Stimulated activated CD4-positive, alpha-beta T cell treated with anti-CD3 and anti-CD28 coated beads, TNF-alpha, amount 100 ng/mL, for 1 hour (primary cell): Measurements from ENCODE around the gene CYP46A1.
"Not testable (repeated sequence)": the region's sequence is repeated elsewhere in the genome, so short reads cannot be mapped to it uniquely, and the experiment has no call there.

ENCODE experiments used
- DNase-seq, 3 donors: peaks; one replicate each; pipeline ENCODE4 v3.0.0-alpha.2; 2020; ENCODE audit warnings: low read depth in 3 of 3, low spot score in 1 of 3

CYP46A1 gene

GRCh38 chr14:99755629-99756603, 71.8 kb downstream of the CYP46A1 start:
- no peak for DNase-seq

DNA sequence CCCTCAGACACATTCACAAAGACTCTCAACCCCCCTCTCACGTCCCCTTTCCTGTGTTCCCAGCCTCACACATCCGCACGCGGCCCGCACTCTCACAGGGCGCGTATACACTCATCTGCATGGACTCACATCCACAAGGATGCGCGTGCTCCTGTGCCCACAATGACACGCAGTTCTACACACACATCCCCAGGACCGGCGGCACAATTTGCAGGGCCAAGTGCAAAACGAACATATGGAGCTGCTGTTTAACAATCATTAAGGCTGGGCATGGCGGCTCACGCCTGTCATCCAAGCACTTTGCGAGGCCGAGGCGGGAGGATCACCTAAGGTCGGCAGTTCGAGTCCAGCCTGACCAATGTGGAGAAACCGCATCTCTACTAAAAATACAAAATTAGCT, 72.7 kb downstream of the CYP46A1 start:
- DNase-seq, result no peak

- DNase-seq, result no peak
These were observed 73.4 kb downstream of the CYP46A1 start for GRCh38 chr14:99757331-99758070.

DNA sequence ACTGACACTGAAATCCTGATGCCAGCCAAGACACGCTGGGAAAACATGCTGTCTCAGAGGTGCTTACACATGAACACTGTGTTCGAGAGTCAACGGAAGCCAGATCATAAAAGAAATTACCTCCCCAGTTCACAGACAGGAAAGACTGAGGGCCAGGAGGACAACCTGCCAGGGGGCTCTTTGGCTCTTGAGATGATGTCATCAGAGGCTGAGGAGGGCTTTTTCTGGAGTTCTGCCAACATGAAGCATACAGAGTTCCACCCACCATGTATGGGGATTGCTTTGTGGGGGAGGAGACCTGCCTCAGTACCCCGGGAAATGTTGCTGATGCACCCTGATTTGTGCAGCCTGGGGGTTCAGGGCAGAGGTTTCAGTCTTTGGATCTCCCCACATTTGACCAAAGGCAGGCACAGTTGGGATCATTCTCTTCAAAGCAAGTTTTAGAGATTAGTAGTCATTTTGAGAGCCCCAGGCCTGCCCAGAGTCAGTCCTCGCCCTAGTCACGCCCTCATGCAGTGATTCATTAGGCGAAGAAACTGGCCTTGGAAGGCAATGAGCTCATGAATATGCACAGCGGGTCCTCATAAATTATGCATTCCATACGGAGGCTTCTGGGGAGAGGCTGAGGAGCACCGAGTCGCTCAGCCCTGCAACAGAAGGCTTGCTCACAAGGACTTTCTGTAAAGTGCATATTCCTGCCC, 74.2 kb downstream of the CYP46A1 start:
- DNase-seq, result no peak

DNA sequence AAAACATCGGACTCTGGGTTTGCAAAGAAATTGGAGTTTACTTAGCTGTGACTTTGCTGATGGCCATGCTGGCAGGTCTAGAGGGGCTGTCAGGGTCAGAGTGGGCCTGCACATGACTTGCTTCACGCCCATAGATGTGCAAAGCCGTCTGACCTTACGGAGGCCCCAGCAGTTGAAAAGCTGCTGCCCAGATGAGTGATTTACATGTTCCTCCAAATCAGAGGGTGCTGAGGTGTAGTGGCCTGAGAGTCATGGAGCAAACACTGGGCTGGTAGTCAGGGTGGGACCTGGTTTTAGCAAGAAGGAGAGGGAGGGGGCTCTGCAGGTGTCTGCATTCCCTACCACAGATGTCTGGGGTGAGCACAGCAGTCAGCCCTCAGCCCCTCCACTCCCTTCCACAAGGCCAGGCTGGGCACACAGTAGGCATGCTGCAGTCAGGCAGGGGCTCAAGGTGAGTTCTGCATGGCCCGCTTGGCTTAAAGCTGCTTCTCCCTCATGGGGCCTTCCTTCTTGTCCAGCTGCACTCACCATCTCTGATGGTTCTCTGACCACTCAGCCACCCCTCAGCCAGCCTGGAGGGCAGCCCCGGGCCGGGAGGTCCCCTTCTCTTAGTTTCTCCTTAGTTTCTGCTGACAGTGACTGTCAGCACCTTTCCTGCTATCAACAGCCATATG, 74.9 kb downstream of the CYP46A1 start:
- DNase-seq, result no peak

GRCh38 chr14:99759546-99759925, 75.4 kb downstream of the CYP46A1 start:
- no peak for DNase-seq

- DNase-seq, result no peak
These were observed 76.7 kb downstream of the CYP46A1 start for GRCh38 chr14:99760817-99761216.

DNA sequence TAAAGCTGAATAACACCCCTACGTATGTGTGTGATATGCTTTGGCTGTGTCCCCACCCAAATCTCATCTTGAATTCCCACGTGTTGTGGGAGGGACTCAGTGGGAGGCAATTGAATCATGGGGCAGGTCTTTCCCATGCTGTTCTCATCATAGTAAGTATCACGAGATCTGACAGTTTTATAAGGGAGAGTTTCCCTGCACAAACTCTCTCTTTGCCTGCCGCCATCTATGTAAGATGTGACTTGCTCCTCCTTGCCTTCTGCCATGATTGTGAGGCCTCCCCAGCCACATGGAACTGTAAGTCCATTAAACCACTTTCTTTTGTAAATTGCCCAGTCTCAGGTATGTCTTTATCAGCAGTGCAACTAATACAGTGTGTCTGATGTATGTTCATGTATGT, 78.8 kb downstream of the CYP46A1 start:
- not testable (repeated sequence) for DNase-seq

- no peak for DNase-seq
These were observed 79.6 kb downstream of the CYP46A1 start for GRCh38 chr14:99763527-99764221.

DNA sequence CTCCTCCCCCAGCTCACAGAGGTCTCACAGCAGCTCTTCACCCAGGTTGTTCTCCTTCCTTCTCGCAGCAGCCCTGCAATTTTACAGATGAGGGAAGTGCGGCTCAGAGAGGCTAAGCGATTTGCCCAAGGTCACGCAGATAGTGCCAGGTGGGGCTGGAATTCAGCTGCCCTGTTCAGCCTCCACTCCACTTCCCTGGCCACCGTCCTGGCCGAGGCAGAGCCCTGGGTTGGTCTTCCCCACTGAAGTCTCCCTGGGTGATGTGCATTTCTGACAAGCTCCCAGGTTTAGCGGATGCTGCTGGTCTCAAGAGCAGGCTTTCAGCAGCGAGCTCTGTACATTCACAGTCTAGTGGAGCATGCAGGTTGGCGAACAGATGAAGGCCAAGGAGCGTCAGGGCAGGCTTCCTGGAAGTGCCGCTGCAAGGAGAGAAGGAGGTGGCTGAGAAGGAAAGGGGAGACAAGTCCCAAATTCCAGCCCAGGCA, 80.2 kb downstream of the CYP46A1 start:
- no peak for DNase-seq

DNA sequence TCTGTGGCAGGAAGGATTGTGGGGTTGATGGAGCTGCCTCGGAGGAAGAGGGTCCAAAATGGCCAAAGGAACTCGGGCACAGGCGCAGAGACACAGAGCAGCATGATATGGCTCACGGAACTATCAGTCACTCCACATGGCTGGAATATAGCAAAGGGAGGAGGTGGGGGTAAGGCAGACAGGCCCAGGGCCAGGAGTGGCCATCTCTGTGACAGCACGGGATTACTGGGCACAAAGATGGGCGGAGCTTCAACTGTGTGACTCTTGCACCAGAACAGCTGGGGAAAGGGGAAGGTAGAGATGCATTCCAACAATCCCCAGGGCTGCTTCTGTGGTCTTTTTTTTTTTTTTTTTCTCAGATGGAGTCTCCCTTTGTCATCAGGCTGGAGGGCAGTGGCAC, 84.3 kb downstream of the CYP46A1 start:
- no peak for DNase-seq

- DNase-seq, result no peak
These were observed 85.0 kb downstream of the CYP46A1 start for GRCh38 chr14:99769123-99769522.

DNA sequence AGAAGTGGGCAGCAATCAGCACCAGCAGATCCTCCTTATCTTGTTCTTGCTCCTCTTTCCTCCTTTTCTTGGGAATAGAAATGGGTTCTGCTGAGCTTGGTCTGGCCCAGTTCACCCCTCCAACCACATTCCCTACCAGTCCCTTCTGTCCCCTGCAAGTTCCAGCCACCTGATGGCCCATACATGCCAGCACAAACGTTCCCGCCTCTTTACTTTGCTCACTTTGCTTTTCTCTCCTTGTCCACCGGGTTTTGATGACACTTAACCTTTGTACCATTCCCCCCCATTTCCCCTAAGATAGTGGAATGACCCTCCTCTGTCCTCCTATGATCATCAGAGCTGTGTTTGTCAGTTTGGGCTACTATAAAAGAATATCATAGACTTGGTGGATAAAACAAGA, 85.7 kb downstream of the CYP46A1 start:
- no peak for DNase-seq

DNA sequence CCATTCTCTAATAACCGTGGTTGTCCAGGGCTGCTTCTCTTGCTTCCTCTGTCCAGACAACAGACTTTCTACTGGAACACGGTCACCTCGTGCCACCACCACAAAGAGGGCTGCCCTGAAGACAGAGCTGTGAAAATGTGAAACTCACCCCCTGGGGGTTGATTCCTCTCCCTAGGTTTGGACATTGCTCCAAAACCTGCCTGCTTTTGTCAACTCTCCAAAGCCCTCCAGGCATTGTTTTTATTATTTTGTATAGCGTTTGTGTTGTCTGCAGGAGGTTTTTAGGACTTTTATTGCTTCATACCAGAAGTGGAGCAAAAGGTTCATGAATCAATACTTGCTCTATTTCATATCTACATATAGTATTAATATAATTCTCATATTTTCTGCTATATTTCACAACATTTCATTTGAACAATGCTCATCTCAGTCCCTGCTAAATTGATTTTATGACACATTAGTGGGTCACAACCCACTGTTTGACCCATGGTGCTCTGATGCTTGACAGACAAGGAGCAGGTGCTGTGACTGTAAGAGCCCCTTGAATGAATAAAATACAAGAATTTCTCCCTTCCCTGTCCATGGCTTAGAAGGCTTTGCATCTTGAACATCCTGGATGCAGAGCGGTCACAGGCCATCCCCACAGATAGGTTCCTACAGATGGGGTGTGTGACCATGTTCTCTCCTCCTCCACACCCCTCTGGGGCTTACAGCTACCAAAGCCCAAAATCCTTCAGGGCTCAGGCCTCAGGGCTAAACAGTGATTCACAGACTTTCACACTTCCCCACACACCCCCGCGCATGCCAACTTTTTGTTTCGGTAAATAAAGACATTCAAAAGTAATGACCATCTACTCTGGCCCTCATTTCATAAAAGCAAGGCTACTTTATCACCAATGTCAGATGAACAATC, 88.5 kb downstream of the CYP46A1 start:
- DNase-seq, result no peak

GRCh38 chr14:99773521-99774497, 89.7 kb downstream of the CYP46A1 start:
- no peak for DNase-seq

- no peak for DNase-seq
These were observed 90.6 kb downstream of the CYP46A1 start for GRCh38 chr14:99774556-99775307.

- DNase-seq, result no peak
These were observed 91.3 kb downstream of the CYP46A1 start for GRCh38 chr14:99775351-99775750.
